ENCODE data around the gene ABCC10.
"Not testable (repeated sequence)": the region's sequence is repeated elsewhere in the genome, so short reads cannot be mapped to it uniquely, and the experiment has no call there.

Gene ABCC10

GRCh38 chr6:43496370-43497128 is 69.2 kb downstream of the ABCC10 start:
- peak; percentile 35 for DNase-seq (ENCODE audit: low read depth)

- DNase-seq (ENCODE audit: low read depth): no peak
Measured at GRCh38 chr6:43497129-43497396, 69.7 kb downstream of the ABCC10 start.

- no peak for DNase-seq (ENCODE audit: low read depth)
Measured at GRCh38 chr6:43497689-43498088, 70.3 kb downstream of the ABCC10 start.

GRCh38 chr6:43498291-43498690 is 71.0 kb downstream of the ABCC10 start:
- DNase-seq (ENCODE audit: low read depth): not testable (repeated sequence)

GRCh38 chr6:43499028-43499815 is 71.9 kb downstream of the ABCC10 start:
- DNase-seq (ENCODE audit: low read depth): no peak

Measured in fibroblast of gingiva (primary cell).